ENCODE results near the gene HCFC1.
A peak's percentile ranks its signal among the peaks of the same experiment; 100 is the strongest.

DNA sequence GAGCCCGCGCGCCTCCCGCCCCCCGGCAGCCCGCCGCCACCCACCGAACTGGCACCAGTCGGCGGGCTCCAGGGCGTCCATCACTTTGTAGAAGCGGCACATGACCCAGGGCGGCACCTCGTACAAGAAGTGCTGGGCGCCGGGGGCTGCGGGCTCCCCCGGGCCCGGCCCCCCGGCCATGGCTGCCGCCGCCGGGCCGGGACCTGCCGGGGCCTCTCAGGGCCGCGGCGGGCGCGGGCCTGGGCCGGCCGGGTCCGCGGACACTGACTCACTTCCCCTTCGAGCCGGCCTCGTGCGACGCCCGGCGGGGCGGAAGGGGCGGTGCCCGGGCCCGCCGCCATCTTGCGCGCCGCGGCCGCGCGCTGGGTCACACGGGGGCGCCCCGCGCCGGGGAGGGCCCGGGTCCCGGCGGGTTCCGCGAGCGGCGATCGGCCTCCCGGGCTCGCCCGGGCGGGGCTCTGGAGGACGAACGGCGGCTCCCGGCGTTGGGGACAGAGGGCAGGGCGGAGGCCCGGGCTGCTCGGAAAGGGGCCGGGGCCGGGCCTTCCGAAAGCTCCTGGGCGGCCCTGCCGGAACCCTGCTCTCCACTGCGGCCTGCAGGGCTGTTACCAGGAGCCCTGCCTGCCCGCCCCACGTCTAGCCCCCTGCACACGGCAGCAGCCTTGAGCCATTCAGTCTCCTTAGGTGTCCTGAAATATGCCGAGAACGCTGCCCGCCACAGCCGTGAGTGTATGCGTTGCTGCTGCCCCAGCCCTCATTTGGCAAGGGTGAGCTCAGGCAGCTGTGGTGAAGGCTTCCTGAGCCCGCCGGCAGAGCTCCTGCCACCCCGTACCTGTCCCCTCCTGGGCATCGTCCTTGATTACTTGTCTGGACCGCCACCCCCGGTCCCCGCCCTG lies 48.3 kb upstream of the HCFC1 start, which contains the start of gene IRAK1:
- TF ChIP-seq, protein P1, sequence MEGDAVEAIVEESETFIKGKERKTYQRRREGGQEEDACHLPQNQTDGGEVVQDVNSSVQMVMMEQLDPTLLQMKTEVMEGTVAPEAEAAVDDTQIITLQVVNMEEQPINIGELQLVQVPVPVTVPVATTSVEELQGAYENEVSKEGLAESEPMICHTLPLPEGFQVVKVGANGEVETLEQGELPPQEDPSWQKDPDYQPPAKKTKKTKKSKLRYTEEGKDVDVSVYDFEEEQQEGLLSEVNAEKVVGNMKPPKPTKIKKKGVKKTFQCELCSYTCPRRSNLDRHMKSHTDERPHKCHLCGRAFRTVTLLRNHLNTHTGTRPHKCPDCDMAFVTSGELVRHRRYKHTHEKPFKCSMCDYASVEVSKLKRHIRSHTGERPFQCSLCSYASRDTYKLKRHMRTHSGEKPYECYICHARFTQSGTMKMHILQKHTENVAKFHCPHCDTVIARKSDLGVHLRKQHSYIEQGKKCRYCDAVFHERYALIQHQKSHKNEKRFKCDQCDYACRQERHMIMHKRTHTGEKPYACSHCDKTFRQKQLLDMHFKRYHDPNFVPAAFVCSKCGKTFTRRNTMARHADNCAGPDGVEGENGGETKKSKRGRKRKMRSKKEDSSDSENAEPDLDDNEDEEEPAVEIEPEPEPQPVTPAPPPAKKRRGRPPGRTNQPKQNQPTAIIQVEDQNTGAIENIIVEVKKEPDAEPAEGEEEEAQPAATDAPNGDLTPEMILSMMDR (IDR thresholded peaks at IDR 0.05): peak in 1 of 4 donors; percentile 8
- peak; percentile 54 for TF ChIP-seq POLR2A (IDR thresholded peaks at IDR 0.05)

All from right lobe of liver (tissue), 4 donors.